Ishikawa (cell line): Measurements from ENCODE around the gene TMEM192.

Experiments used
- FOXM1 ChIP-seq: IDR thresholded peaks from 2 replicates; pipeline ENCODE4 v1.6.1; 2012; ENCODE audit warnings: low read depth, borderline replicate concordance
- RAD21 ChIP-seq: IDR thresholded peaks from 2 replicates; pipeline ENCODE4 v1.6.1; 2012; ENCODE audit warnings: low read depth
- TF ChIP-seq, protein P1 (sequence below): IDR thresholded peaks from 2 replicates; pipeline ENCODE4 v1.6.1; 2012; ENCODE audit warnings: low read depth, mild to moderate bottlenecking
- TF ChIP-seq, protein P2 (sequence below): IDR thresholded peaks from 2 replicates; pipeline ENCODE4 v1.6.1; 2012

DNA sequence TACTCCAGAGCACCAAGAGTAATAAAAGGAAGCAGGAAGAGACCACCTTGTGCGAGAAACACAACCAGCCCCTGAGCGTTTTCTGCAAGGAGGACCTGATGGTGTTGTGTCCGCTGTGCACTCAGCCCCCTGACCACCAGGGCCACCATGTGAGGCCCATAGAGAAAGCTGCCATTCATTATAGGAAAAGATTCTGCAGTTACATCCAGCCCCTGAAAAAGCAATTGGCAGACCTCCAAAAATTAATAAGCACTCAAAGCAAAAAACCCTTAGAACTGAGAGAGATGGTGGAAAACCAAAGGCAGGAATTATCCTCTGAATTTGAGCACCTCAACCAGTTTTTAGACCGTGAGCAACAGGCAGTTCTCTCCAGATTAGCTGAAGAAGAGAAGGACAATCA, 53.3 kb downstream of the TMEM192 start:
- TF ChIP-seq, protein P1, sequence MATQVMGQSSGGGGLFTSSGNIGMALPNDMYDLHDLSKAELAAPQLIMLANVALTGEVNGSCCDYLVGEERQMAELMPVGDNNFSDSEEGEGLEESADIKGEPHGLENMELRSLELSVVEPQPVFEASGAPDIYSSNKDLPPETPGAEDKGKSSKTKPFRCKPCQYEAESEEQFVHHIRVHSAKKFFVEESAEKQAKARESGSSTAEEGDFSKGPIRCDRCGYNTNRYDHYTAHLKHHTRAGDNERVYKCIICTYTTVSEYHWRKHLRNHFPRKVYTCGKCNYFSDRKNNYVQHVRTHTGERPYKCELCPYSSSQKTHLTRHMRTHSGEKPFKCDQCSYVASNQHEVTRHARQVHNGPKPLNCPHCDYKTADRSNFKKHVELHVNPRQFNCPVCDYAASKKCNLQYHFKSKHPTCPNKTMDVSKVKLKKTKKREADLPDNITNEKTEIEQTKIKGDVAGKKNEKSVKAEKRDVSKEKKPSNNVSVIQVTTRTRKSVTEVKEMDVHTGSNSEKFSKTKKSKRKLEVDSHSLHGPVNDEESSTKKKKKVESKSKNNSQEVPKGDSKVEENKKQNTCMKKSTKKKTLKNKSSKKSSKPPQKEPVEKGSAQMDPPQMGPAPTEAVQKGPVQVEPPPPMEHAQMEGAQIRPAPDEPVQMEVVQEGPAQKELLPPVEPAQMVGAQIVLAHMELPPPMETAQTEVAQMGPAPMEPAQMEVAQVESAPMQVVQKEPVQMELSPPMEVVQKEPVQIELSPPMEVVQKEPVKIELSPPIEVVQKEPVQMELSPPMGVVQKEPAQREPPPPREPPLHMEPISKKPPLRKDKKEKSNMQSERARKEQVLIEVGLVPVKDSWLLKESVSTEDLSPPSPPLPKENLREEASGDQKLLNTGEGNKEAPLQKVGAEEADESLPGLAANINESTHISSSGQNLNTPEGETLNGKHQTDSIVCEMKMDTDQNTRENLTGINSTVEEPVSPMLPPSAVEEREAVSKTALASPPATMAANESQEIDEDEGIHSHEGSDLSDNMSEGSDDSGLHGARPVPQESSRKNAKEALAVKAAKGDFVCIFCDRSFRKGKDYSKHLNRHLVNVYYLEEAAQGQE = no peak
- no peak for TF ChIP-seq FOXM1
- TF ChIP-seq RAD21 = no peak
- TF ChIP-seq, protein P2, sequence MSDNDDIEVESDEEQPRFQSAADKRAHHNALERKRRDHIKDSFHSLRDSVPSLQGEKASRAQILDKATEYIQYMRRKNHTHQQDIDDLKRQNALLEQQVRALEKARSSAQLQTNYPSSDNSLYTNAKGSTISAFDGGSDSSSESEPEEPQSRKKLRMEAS = no peak
